Erythroblast (primary cell): ENCODE measurements around the gene PPP1R36.

ENCODE experiments used
- GATA1 ChIP-seq: IDR thresholded peaks from 2 replicates; pipeline ENCODE4 v1.6.1; 2011; ENCODE audit warnings: low read depth, mild to moderate bottlenecking, control low read depth, low read length, moderate library complexity
- POLR2A ChIP-seq: IDR thresholded peaks from 2 replicates; pipeline ENCODE4 v1.6.1; 2011; ENCODE audit warnings: mild to moderate bottlenecking, low read length

GRCh38 chr14:64605926-64606685 is 56.3 kb downstream of the PPP1R36 start:
- TF ChIP-seq POLR2A = no peak
- TF ChIP-seq GATA1 = no peak
